DMS114 treated with DMSO at 0.1 percent for 48 hours (cell line): Measurements from ENCODE around the gene SPTSSA.

Source experiments
- DNase-seq: peaks from one replicate; lab custom pipeline; 2025; ENCODE audit not compliant: unreplicated experiment; lab: John Stamatoyannopoulos, UW

The SPTSSA gene

GRCh38 chr14:34472706-34473279 is 10.8 kb upstream of the SPTSSA start:
- DNase-seq: no peak

GRCh38 chr14:34470319-34470718 is 8.3 kb upstream of the SPTSSA start:
- DNase-seq: no peak

- DNase-seq: no peak
Observed at GRCh38 chr14:34466691-34467090, 4.7 kb upstream of the SPTSSA start.

- no peak for DNase-seq
Observed at GRCh38 chr14:34465069-34465859, 3.2 kb upstream of the SPTSSA start.

- no peak for DNase-seq
Observed at GRCh38 chr14:34463598-34463961, 1.5 kb upstream of the SPTSSA start.

- peak; percentile 15 for DNase-seq
Observed at GRCh38 chr14:34461334-34462131, 507 bp downstream of the SPTSSA start.

GRCh38 chr14:34460841-34461240 is 1.2 kb downstream of the SPTSSA start:
- no peak for DNase-seq

- no peak for DNase-seq
Observed at GRCh38 chr14:34460295-34460694, 1.7 kb downstream of the SPTSSA start.

- DNase-seq: no peak
Observed at GRCh38 chr14:34457186-34457585, 4.9 kb downstream of the SPTSSA start.

- no peak for DNase-seq
Observed at GRCh38 chr14:34453226-34453625, 8.8 kb downstream of the SPTSSA start.

- DNase-seq: no peak
Observed at GRCh38 chr14:34452258-34452822, 9.7 kb downstream of the SPTSSA start.

- no peak for DNase-seq
Observed at GRCh38 chr14:34450958-34451357, 11.1 kb downstream of the SPTSSA start.

GRCh38 chr14:34450542-34450915 is 11.5 kb downstream of the SPTSSA start:
- no peak for DNase-seq

- DNase-seq: no peak
Observed at GRCh38 chr14:34449819-34450541, 12.1 kb downstream of the SPTSSA start.

- no peak for DNase-seq
Observed at GRCh38 chr14:34439090-34439489, 22.9 kb downstream of the SPTSSA start.

GRCh38 chr14:34438438-34438837 is 23.6 kb downstream of the SPTSSA start:
- no peak for DNase-seq

- no peak for DNase-seq
Observed at GRCh38 chr14:34437729-34438080, 24.3 kb downstream of the SPTSSA start.

- no peak for DNase-seq
Observed at GRCh38 chr14:34436960-34437728, 24.9 kb downstream of the SPTSSA start.

- no peak for DNase-seq
Observed at GRCh38 chr14:34436118-34436905, 25.7 kb downstream of the SPTSSA start.

- DNase-seq: no peak
Observed at GRCh38 chr14:34433957-34434356, 28.1 kb downstream of the SPTSSA start.
